Stimulated activated CD8-positive, alpha-beta memory T cell treated with anti-CD3 and anti-CD28 coated beads, Interleukin-4, amount 100 ng/mL, for 4 hours (primary cell): Measurements from ENCODE around the gene KANSL3.
"Not testable (repeated sequence)": the region's sequence is repeated elsewhere in the genome, so short reads cannot be mapped to it uniquely, and the experiment has no call there.

Source experiments
- DNase-seq, 2 donors: peaks; one replicate each; pipeline ENCODE4 v3.0.0-alpha.2; 2020; ENCODE audit warnings: low read depth in 2 of 2, low spot score in 1 of 2

KANSL3 gene

GRCh38 chr2:96655526-96655925, 17.4 kb upstream of the KANSL3 start:
- DNase-seq = no peak

GRCh38 chr2:96654791-96655190, 16.7 kb upstream of the KANSL3 start:
- not testable (repeated sequence) for DNase-seq

- DNase-seq = no peak
Measured at GRCh38 chr2:96651793-96652192, 13.7 kb upstream of the KANSL3 start.

GRCh38 chr2:96649342-96649741, 11.2 kb upstream of the KANSL3 start:
- no peak for DNase-seq

GRCh38 chr2:96648306-96648930, 10.3 kb upstream of the KANSL3 start:
- no peak for DNase-seq

GRCh38 chr2:96647681-96648080, 9.6 kb upstream of the KANSL3 start:
- DNase-seq = no peak

GRCh38 chr2:96642564-96643360, 4.7 kb upstream of the KANSL3 start, which contains the start of gene FER1L5:
TSS of gene FER1L5 (plus strand) at chr2:96642764. CDS start at chr2:96642837, 73 bp downstream.
- no peak for DNase-seq

- peak; percentile 46 to 71 for DNase-seq
Measured at GRCh38 chr2:96637385-96638143, 548 bp downstream of the KANSL3 start.

GRCh38 chr2:96636551-96637171, 1.5 kb downstream of the KANSL3 start:
- no peak for DNase-seq

- DNase-seq = no peak
Measured at GRCh38 chr2:96633641-96634040, 4.5 kb downstream of the KANSL3 start.

- no peak for DNase-seq
Measured at GRCh38 chr2:96631804-96632435, 6.2 kb downstream of the KANSL3 start.

GRCh38 chr2:96626553-96626942, 11.6 kb downstream of the KANSL3 start:
- DNase-seq = no peak

GRCh38 chr2:96625571-96626552, 12.2 kb downstream of the KANSL3 start:
- DNase-seq = no peak

- no peak for DNase-seq
Measured at GRCh38 chr2:96623116-96623515, 15.0 kb downstream of the KANSL3 start.

- no peak for DNase-seq
Measured at GRCh38 chr2:96622544-96622943, 15.6 kb downstream of the KANSL3 start.

- no peak for DNase-seq
Measured at GRCh38 chr2:96618596-96619283, 19.4 kb downstream of the KANSL3 start.

GRCh38 chr2:96617012-96617411, 21.1 kb downstream of the KANSL3 start:
- no peak for DNase-seq

GRCh38 chr2:96616535-96616934, 21.6 kb downstream of the KANSL3 start:
- no peak for DNase-seq

- DNase-seq = no peak
Measured at GRCh38 chr2:96616128-96616527, 22.0 kb downstream of the KANSL3 start.
